ENCODE data around the gene NTSR1. TPM values are rescaled to one million over a fixed set of nuclear protein-coding genes. Genes with fewer than 3 reads are reported as not detected.

The NTSR1 gene
- total and polyA plus RNA-seq, 7 donors, result 0.60 to 54.0 (median 8.8) TPM; not detected in 1

DNA sequence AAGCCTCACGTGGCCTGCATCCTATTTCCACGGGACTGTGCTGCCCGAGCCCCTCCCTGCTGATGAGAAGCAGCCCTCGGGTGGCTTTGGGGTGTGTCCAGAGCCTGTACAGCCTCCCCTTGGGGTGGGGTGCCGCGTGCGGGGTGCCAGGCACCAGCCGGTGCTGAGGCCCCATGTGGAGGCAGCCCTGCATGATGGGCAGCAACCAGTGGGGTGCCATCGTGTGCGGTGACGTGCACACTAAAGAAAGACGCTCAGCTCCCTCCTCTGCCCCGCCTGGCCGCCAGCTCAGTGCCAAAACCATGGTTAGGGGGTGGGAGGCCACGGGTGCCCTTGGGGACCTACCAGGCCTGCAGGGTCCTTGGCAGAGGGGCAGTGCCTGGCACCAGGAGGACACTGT, 26.2 kb downstream of the NTSR1 start:
- intact Hi-C loops (cut with DNase I), result no loop called here
- H3K4me1 ChIP-seq, result peaks cover 0 to 66% (median 25%) of the 10 kb centered on the region in 4 donors
- H3K27me3 ChIP-seq, result peaks cover 0 to 2% (median 0%) of the 10 kb centered on the region in 3 donors
- no peak for DNase-seq
- TF ChIP-seq POLR2AphosphoS5 (IDR thresholded peaks at IDR 0.05), result no peak
- no peak for TF ChIP-seq POLR2A (IDR thresholded peaks at IDR 0.05)
- TF ChIP-seq, protein P1, sequence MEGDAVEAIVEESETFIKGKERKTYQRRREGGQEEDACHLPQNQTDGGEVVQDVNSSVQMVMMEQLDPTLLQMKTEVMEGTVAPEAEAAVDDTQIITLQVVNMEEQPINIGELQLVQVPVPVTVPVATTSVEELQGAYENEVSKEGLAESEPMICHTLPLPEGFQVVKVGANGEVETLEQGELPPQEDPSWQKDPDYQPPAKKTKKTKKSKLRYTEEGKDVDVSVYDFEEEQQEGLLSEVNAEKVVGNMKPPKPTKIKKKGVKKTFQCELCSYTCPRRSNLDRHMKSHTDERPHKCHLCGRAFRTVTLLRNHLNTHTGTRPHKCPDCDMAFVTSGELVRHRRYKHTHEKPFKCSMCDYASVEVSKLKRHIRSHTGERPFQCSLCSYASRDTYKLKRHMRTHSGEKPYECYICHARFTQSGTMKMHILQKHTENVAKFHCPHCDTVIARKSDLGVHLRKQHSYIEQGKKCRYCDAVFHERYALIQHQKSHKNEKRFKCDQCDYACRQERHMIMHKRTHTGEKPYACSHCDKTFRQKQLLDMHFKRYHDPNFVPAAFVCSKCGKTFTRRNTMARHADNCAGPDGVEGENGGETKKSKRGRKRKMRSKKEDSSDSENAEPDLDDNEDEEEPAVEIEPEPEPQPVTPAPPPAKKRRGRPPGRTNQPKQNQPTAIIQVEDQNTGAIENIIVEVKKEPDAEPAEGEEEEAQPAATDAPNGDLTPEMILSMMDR (IDR thresholded peaks at IDR 0.05), result no peak
- no peak for TF ChIP-seq EP300 (IDR thresholded peaks at IDR 0.05)
- no peaks in the 10 kb centered on the region for H3K9me3 ChIP-seq
- no peak overlapping the region for H3K4me3 ChIP-seq
- peaks cover 0 to 4% (median 0%) of the 10 kb centered on the region in 4 donors for H3K36me3 ChIP-seq
- no peak overlapping the region for H3K27ac ChIP-seq
- WGBS, 2 donors, result 64 to 76% methylated on average over 15 of the region's 15 CpGs

- Histone ChIP-seq H3K4me3 (no peak overlapping the region), H3K36me3 (peaks cover 0 to 4% (median 0%) of the 10 kb centered on the region in 4 donors), H3K27me3 (peaks cover 0 to 2% (median 0%) of the 10 kb centered on the region in 3 donors), H3K4me1 (peaks cover 0 to 71% (median 28%) of the 10 kb centered on the region in 4 donors), H3K9me3 (no peaks in the 10 kb centered on the region), H3K27ac (no peak overlapping the region)
- intact Hi-C loops (cut with DNase I), result no loop called here
- 55 to 57% methylated on average over 19 of the region's 19 CpGs for WGBS, 2 donors
- no peak for DNase-seq
- TF ChIP-seq, protein P1 (IDR thresholded peaks at IDR 0.05), result no peak
These were observed 26.7 kb downstream of the NTSR1 start for GRCh38 chr20:62735331-62735821.

DNA sequence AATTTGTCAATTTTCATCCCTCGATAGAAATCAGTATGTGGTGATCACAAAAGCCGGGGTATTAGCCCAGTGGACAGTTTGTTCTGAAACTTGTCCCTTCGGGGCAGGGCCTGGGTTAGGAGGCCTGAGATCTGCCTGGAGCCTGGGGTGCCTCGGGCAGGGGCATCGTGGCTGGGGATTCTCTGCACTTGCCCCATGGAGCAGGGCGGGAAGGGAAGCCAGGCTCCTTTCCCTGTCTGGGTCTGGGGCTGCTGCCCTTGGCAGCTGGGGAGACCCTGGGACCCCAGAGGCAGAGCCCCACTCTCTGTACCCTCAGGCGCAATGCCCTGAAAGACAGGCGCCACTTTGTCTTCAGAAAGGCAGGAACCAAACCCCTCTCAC, 27.4 kb downstream of the NTSR1 start:
- no peak overlapping the region for H3K27ac ChIP-seq
- no peaks in the 10 kb centered on the region for H3K9me3 ChIP-seq
- no peak for DNase-seq
- TF ChIP-seq EP300 (IDR thresholded peaks at IDR 0.05) (no peak), POLR2A (IDR thresholded peaks at IDR 0.05) (no peak), POLR2AphosphoS5 (IDR thresholded peaks at IDR 0.05) (no peak)
- TF ChIP-seq, protein P1 (IDR thresholded peaks at IDR 0.05), result no peak
- intact Hi-C loops (cut with DNase I), result no loop called here
- WGBS, 2 donors, result 91 to 94% methylated on average over 8 of the region's 8 CpGs
- H3K4me1 ChIP-seq, result peaks cover 0 to 77% (median 34%) of the 10 kb centered on the region in 4 donors
- H3K4me3 ChIP-seq, result no peak overlapping the region
- peaks cover 0 to 2% (median 0%) of the 10 kb centered on the region in 3 donors for H3K27me3 ChIP-seq
- peaks cover 0 to 4% (median 0%) of the 10 kb centered on the region in 4 donors for H3K36me3 ChIP-seq

GRCh38 chr20:62736407-62737071, 27.9 kb downstream of the NTSR1 start:
- intact Hi-C loops (cut with DNase I), result no loop called here
- H3K27me3 ChIP-seq, result peaks cover 0 to 2% (median 0%) of the 10 kb centered on the region in 3 donors
- TF ChIP-seq POLR2A (IDR thresholded peaks at IDR 0.05) (no peak), POLR2AphosphoS5 (IDR thresholded peaks at IDR 0.05) (no peak), EP300 (IDR thresholded peaks at IDR 0.05) (no peak)
- TF ChIP-seq, protein P1 (IDR thresholded peaks at IDR 0.05), result no peak
- peaks cover 0 to 4% (median 0%) of the 10 kb centered on the region in 4 donors for H3K36me3 ChIP-seq
- whole genome bisulfite sequencing, 2 donors, result 74 to 83% methylated on average over 14 of the region's 14 CpGs
- no peak overlapping the region for H3K27ac ChIP-seq
- no peak overlapping the region for H3K4me3 ChIP-seq
- no peak for DNase-seq
- H3K4me1 ChIP-seq, result peaks cover 0 to 82% (median 38%) of the 10 kb centered on the region in 4 donors
- no peaks in the 10 kb centered on the region for H3K9me3 ChIP-seq

Data from sigmoid colon (tissue), 7 donors.